Thymus (tissue), 11 donors: ENCODE data around the gene VEGFD. TPM values are rescaled to one million over a fixed set of nuclear protein-coding genes. Genes with fewer than 3 reads are reported as not detected.
A peak's percentile ranks its signal among the peaks of the same experiment; 100 is the strongest.

Source experiments
- DNase-seq, 9 donors: peaks; one replicate each; pipeline ENCODE4 v3.0.0-alpha.2; 2013; ENCODE audit warnings: low spot score in 9 of 9, low read depth in 6 of 9, missing footprints in 1 of 9
- H3K27ac ChIP-seq, 2 donors: one replicate each; pipeline ENCODE4 v1.5.1; 2013; ENCODE audit warnings: control low read depth in 1 of 2, low read depth in 1 of 2, low read length in 1 of 2, mild to moderate bottlenecking in 1 of 2, moderate library complexity in 1 of 2
- H3K27me3 ChIP-seq, 2 donors: one replicate each; pipeline ENCODE4 v1.5.1; 2013; ENCODE audit warnings: low read length in 1 of 2; ENCODE audit not compliant: control insufficient read depth in 2 of 2, insufficient read depth in 1 of 2
- H3K36me3 ChIP-seq, 2 donors: one replicate each; pipeline ENCODE4 v1.5.1; 2013; ENCODE audit warnings: low read length in 1 of 2, mild to moderate bottlenecking in 1 of 2, moderate library complexity in 1 of 2; ENCODE audit not compliant: control insufficient read depth in 2 of 2, insufficient read depth in 2 of 2
- H3K4me1 ChIP-seq, 2 donors: one replicate each; pipeline ENCODE4 v1.5.1; 2013; ENCODE audit warnings: low read length in 2 of 2; ENCODE audit not compliant: control insufficient read depth in 2 of 2, insufficient read depth in 2 of 2
- H3K4me3 ChIP-seq, 2 donors: one replicate each; pipeline ENCODE4 v1.5.1; 2013; ENCODE audit warnings: low read length in 2 of 2, control low read depth in 1 of 2, mild to moderate bottlenecking in 1 of 2
- H3K9me3 ChIP-seq, 2 donors: one replicate each; pipeline ENCODE4 v1.5.1; 2013; ENCODE audit warnings: low read length in 1 of 2, mild to moderate bottlenecking in 1 of 2; ENCODE audit not compliant: control insufficient read depth in 2 of 2, insufficient read depth in 1 of 2
- WGBS: extraction: QIAGEN DNeasy Blood & Tissue Kit; methylation state at CpG from one replicate; pipeline ENCODE4 v1.1.7; 2013; 5-methylcytosine and 5-hydroxymethylcytosine counted together
- polyA plus RNA-seq: library from polyadenylated mRNA; stranded (reverse); fragments of 200-250 nt; gene quantifications from one replicate; pipeline ENCODE4 v1.2.3, GENCODE V29; 2013
- total RNA-seq: library from RNA; stranded (reverse); fragments of 120-200 nt; gene quantifications from one replicate; pipeline ENCODE4 v1.2.4, GENCODE V29; 2013
- donor health status: healthy.

VEGFD gene
- total and polyA plus RNA-seq, 2 donors = 0.05 to 0.64 TPM

DNA sequence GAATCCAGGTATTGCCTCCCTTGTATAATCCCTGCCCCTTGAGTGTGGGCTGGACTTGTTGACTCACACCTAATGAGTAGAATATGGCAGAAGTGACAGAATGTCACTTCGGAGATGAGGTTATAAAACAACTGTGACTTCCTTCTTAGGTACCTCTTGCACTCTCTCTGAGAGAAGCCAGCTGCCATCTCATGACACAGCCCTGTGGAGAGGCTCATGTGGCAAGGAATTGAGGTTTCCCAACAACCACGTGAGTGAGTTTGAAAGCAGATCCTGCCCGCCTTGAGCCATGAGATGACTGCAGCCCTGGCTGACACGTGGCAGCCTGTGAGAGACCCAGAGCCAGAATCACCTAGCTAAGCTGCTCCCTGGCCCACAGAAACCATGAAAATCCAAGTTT, 82.3 kb downstream of the VEGFD start:
- H3K27me3 ChIP-seq = no peaks in the 10 kb centered on the region
- no peak overlapping the region for H3K27ac ChIP-seq
- 13% methylated on average over 4 of the region's 4 CpGs for WGBS
- no peaks in the 10 kb centered on the region for H3K9me3 ChIP-seq
- H3K4me3 ChIP-seq = no peak overlapping the region
- H3K36me3 ChIP-seq = no peaks in the 10 kb centered on the region
- peak in 1 of 9 donors; percentile 19 for DNase-seq
- H3K4me1 ChIP-seq = no peaks in the 10 kb centered on the region

DNA sequence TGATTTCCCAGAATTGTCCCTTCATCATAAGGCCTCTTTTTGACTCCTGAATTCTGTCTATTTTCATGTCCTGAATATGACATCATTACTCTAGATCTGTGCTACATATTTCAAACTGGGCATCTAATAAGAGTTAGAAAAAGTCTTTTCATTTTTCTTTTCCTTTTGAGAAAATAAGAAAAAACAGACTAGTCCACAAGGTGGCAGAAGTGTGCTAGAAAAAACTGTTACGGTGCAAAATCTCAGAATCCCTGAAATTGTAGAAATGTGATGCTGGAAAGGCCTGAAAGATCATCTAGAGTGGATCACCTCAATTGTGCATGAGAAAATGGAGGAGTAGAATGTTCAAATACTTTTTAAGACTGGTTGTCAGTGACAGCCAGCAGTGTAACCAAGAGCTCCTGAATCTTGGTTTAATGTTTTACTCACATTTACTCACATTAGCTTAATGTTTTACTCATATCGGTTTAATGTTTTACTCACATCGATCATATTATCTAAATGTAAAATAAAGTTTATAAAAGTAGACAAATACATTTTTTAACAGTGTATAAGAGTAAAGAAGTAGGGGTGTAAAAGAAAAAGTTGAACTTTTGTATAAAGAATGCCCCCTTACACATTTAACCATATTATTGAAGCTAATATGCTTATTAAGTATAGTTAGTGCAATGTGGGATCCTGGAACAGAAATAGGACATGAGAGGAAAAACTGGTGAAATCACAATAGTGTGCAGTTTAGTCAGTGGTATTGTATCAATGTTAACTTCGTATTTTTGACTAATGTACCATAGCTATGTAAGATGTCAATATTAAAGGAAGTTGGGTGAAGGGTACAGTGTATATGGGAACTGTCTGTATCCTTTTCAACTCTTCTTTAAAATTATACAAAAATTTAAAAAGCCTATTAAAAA, 84.0 kb downstream of the VEGFD start:
- DNase-seq = peak in 4 of 9 donors; percentile 1 to 22 (median 5)
- Histone ChIP-seq H3K9me3 (no peaks in the 10 kb centered on the region), H3K36me3 (no peaks in the 10 kb centered on the region), H3K4me3 (no peak overlapping the region), H3K27ac (no peak overlapping the region), H3K4me1 (no peaks in the 10 kb centered on the region), H3K27me3 (no peaks in the 10 kb centered on the region)
- WGBS = 75% methylated on average over 4 of the region's 4 CpGs

DNA sequence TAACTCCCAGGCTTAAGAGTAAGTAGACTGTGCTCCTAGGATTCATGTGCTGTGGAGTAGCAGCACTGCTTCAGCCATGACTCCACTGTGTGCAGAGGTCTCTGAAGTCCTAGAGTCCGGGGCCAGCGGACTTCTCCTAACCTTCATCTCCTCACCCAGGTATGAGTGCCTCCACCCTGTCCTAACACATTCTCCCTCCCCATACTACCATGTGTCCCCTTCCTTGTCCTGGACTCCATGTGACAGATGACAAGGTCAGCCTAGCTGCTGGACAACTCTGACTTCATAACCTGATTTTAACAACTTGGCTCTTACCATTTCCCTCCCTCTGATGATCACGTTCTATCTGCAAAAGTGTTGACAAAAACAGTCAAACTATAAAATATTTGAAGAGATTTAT, 85.4 kb downstream of the VEGFD start:
- WGBS = 95% methylated on average over 3 of the region's 3 CpGs
- H3K27ac ChIP-seq = no peak overlapping the region

DNA sequence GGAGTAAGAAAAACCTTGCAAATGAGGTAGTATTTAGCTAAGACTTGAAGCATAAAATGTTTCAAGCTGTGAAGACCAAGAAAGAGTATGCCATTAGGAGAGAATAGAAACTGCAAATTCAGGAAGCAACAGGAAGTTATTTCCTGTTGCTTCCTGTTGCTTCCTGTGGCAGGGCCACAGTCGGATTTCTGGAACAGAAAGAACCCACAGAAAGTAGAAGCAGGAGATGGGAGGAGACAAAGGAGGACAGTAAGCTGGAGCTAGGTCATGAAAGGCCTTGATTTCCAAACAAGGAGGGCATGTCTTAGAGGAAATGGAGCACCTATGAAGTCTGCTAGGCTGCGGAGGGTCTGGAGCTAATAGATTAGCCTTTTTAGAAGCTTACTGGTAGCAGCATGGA, 86.0 kb downstream of the VEGFD start:
- no peak for DNase-seq
- 64% methylated on average over 2 of the region's 2 CpGs for WGBS
- H3K9me3 ChIP-seq = no peaks in the 10 kb centered on the region
- no peaks in the 10 kb centered on the region for H3K27me3 ChIP-seq
- H3K36me3 ChIP-seq = no peaks in the 10 kb centered on the region
- H3K27ac ChIP-seq = no peak overlapping the region
- H3K4me1 ChIP-seq = no peaks in the 10 kb centered on the region
- no peak overlapping the region for H3K4me3 ChIP-seq

More for the DNA sequence above, 85.4 kb downstream of the VEGFD start:
- H3K4me3 ChIP-seq = no peak overlapping the region
- H3K36me3 ChIP-seq = no peaks in the 10 kb centered on the region
- no peaks in the 10 kb centered on the region for H3K9me3 ChIP-seq
- H3K27me3 ChIP-seq = no peaks in the 10 kb centered on the region
- DNase-seq = no peak
- no peaks in the 10 kb centered on the region for H3K4me1 ChIP-seq

Other genes with a start within 250 kb of the VEGFD start
- gene ASB9, start 114.3 kb downstream of the VEGFD start, total RNA-seq = 4.9 TPM
- gene ASB9, start 114.3 kb downstream of the VEGFD start, polyA plus RNA-seq = 3.3 TPM
- 0.05 TPM for gene ASB11, start 68.8 kb downstream of the VEGFD start, total RNA-seq
- 0.05 TPM for gene ASB11, start 68.8 kb downstream of the VEGFD start, polyA plus RNA-seq
- gene PIGA, start 48.9 kb downstream of the VEGFD start, total RNA-seq = 9.7 TPM
- 13.5 TPM for gene PIGA, start 48.9 kb downstream of the VEGFD start, polyA plus RNA-seq
- gene PIR, start 108.9 kb upstream of the VEGFD start, total RNA-seq = 4.6 TPM
- gene PIR, start 108.9 kb upstream of the VEGFD start, polyA plus RNA-seq = 13.0 TPM
- gene BMX, start 116.4 kb upstream of the VEGFD start, total RNA-seq = 0.57 TPM
- gene BMX, start 116.4 kb upstream of the VEGFD start, polyA plus RNA-seq = 1.3 TPM
- gene ACE2, start 216.5 kb upstream of the VEGFD start, total RNA-seq = 0.38 TPM
- gene ACE2, start 216.5 kb upstream of the VEGFD start, polyA plus RNA-seq = 1.4 TPM